Uterus (tissue), 2 donors: ENCODE data around the gene F12.

Experiments
- POLR2A ChIP-seq, 2 donors: fragments of 450-650 bp; IDR thresholded peaks; one replicate each; pipeline ENCODE4 v1.6.1; 2016; ENCODE audit warnings: antibody characterized with exemption in 2 of 2, mild to moderate bottlenecking in 1 of 2, moderate library complexity in 1 of 2
- TF ChIP-seq, protein P1 (sequence below), 4 experiments: fragments of 200-600 bp in 2 of 4; fragments of 450-650 bp in 2 of 4; sonication (generic) in 2 of 4; IDR thresholded peaks; one replicate each; pipeline ENCODE4 v1.5.1; 2016 to 2019; ENCODE audit warnings: antibody characterized with exemption in 4 of 4, mild to moderate bottlenecking in 2 of 4, moderate library complexity in 1 of 4

- TF ChIP-seq, protein P1, sequence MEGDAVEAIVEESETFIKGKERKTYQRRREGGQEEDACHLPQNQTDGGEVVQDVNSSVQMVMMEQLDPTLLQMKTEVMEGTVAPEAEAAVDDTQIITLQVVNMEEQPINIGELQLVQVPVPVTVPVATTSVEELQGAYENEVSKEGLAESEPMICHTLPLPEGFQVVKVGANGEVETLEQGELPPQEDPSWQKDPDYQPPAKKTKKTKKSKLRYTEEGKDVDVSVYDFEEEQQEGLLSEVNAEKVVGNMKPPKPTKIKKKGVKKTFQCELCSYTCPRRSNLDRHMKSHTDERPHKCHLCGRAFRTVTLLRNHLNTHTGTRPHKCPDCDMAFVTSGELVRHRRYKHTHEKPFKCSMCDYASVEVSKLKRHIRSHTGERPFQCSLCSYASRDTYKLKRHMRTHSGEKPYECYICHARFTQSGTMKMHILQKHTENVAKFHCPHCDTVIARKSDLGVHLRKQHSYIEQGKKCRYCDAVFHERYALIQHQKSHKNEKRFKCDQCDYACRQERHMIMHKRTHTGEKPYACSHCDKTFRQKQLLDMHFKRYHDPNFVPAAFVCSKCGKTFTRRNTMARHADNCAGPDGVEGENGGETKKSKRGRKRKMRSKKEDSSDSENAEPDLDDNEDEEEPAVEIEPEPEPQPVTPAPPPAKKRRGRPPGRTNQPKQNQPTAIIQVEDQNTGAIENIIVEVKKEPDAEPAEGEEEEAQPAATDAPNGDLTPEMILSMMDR (IDR thresholded peaks at IDR 0.05) = no peak
- no peak for TF ChIP-seq POLR2A (IDR thresholded peaks at IDR 0.05)
Observed at GRCh38 chr5:177405312-177405711, 4.1 kb downstream of the F12 start.
